ENCODE measurements around the gene SMIM10L2A.

- TF ChIP-seq SP1 (IDR thresholded peaks at IDR 0.05) (no peak), FOXA1 (IDR thresholded peaks at IDR 0.05) (no peak), HDGF (IDR thresholded peaks at IDR 0.05; ENCODE audit: borderline replicate concordance) (no peak), ELF4 (IDR thresholded peaks at IDR 0.05) (no peak)
Measured at GRCh38 chrX:135437867-135438733, 16.4 kb downstream of the SMIM10L2A start.

Data from HEK293T (cell line).